Neural cell (in vitro differentiated cells): ENCODE data around the gene AGAP3. TPM values are rescaled to one million over a fixed set of nuclear protein-coding genes. Genes with fewer than 3 reads are reported as not detected.

Source experiments
- H2AFZ ChIP-seq: fragments of 200-600, 300-800 bp; sonication (generic), shearing (Covaris generic); 2 replicates; pipeline ENCODE4 v1.6.0; 2014; ENCODE audit warnings: low read depth, mild to moderate bottlenecking, antibody characterized with exemption, low read length, moderate library complexity
- H3F3A ChIP-seq: fragments of 200-600 bp; shearing (Covaris generic); 2 replicates; pipeline ENCODE4 v1.6.1; 2016; ENCODE audit warnings: mild to moderate bottlenecking, moderate library complexity, mixed read lengths, antibody characterized with exemption, low read length; ENCODE audit not compliant: insufficient read depth, poor library complexity, severe bottlenecking
- H3K27ac ChIP-seq: fragments of 200-600, 300-800 bp; sonication (generic), shearing (Covaris generic); 2 replicates; pipeline ENCODE4 v1.5.1; 2014; ENCODE audit warnings: mild to moderate bottlenecking, low read length, moderate library complexity
- H3K27me3 ChIP-seq: fragments of 300-800, 200-600 bp; sonication (generic), shearing (Covaris generic); 2 replicates; pipeline ENCODE4 v1.6.0; 2014; ENCODE audit warnings: mild to moderate bottlenecking, low read depth, low read length, moderate library complexity; ENCODE audit not compliant: insufficient read depth
- H3K36me3 ChIP-seq: fragments of 300-800, 200-600 bp; sonication (generic), shearing (Covaris generic); 2 replicates; pipeline ENCODE4 v1.5.1; 2014; ENCODE audit warnings: mild to moderate bottlenecking, antibody characterized with exemption, low read length, moderate library complexity; ENCODE audit not compliant: insufficient read depth
- H3K4me2 ChIP-seq: fragments of 300-800, 200-600 bp; sonication (generic), shearing (Covaris generic); 2 replicates; pipeline ENCODE4 v1.6.0; 2014; ENCODE audit warnings: mild to moderate bottlenecking, low read length
- H3K4me3 ChIP-seq: fragments of 300-800, 200-600 bp; sonication (generic), shearing (Covaris generic); 2 replicates; pipeline ENCODE4 v1.5.1; 2014; ENCODE audit warnings: mild to moderate bottlenecking, low read length, moderate library complexity
- H3K79me2 ChIP-seq: fragments of 200-600 bp; shearing (Covaris generic); replicated peaks from 2 replicates; pipeline ENCODE4 v1.6.0; 2014; ENCODE audit warnings: mild to moderate bottlenecking, low read length, moderate library complexity; ENCODE audit not compliant: insufficient read depth
- H3K9ac ChIP-seq: fragments of 300-800, 200-600 bp; sonication (generic), shearing (Covaris generic); 2 replicates; pipeline ENCODE4 v1.6.1; 2016; ENCODE audit warnings: mild to moderate bottlenecking, low read length, mixed read lengths
- H3K9me2 ChIP-seq: fragments of 200-600 bp; shearing (Covaris generic); 2 replicates; pipeline ENCODE4 v1.6.1; 2016; ENCODE audit warnings: mild to moderate bottlenecking, low read length, mixed read lengths; ENCODE audit not compliant: insufficient read depth
- H3K9me3 ChIP-seq: fragments of 200-600, 300-800 bp; sonication (generic), shearing (Covaris generic); 2 replicates; pipeline ENCODE4 v1.6.1; 2016; ENCODE audit warnings: mild to moderate bottlenecking, mixed run types, low read length, moderate library complexity, mixed read lengths
- H4K20me1 ChIP-seq: fragments of 200-600 bp; shearing (Covaris generic); 2 replicates; pipeline ENCODE4 v1.6.1; 2016; ENCODE audit warnings: mild to moderate bottlenecking, mixed run types; ENCODE audit not compliant: insufficient read depth
- CTCF ChIP-seq: fragments of 450-650 bp; IDR thresholded peaks from 2 replicates; pipeline ENCODE4 v1.5.1; 2014; ENCODE audit warnings: antibody characterized with exemption, mild to moderate bottlenecking, moderate library complexity; ENCODE audit not compliant: poor library complexity, severe bottlenecking
- EP300 ChIP-seq: fragments of 450-650 bp; conservative IDR thresholded peaks from 2 replicates; pipeline ENCODE4 v1.6.1; 2014; ENCODE audit warnings: antibody characterized with exemption, mild to moderate bottlenecking, moderate library complexity; ENCODE audit not compliant: poor library complexity, severe bottlenecking
- EZH2 ChIP-seq: fragments of 200-600, 300-800 bp; shearing (Covaris generic), sonication (generic); IDR thresholded peaks from 2 replicates; pipeline ENCODE4 v1.6.1; 2014; ENCODE audit warnings: antibody characterized with exemption, low read length, borderline replicate concordance, mild to moderate bottlenecking; ENCODE audit not compliant: insufficient read depth, poor library complexity, severe bottlenecking
- MXI1 ChIP-seq: fragments of 450-650 bp; conservative IDR thresholded peaks from 2 replicates; pipeline ENCODE4 v1.6.1; 2014; ENCODE audit warnings: antibody characterized with exemption, mild to moderate bottlenecking; ENCODE audit not compliant: poor library complexity, severe bottlenecking
- POLR2AphosphoS5 ChIP-seq: IDR thresholded peaks from 2 replicates; pipeline ENCODE4 v1.6.1; 2012
- RAD21 ChIP-seq: fragments of 450-650 bp; conservative IDR thresholded peaks from 2 replicates; pipeline ENCODE4 v1.6.1; 2014; ENCODE audit warnings: antibody characterized with exemption, mild to moderate bottlenecking, moderate library complexity
- SMC3 ChIP-seq: fragments of 450-650 bp; conservative IDR thresholded peaks from 2 replicates; pipeline ENCODE4 v1.6.1; 2014; ENCODE audit warnings: antibody characterized with exemption, mild to moderate bottlenecking, moderate library complexity; ENCODE audit not compliant: poor library complexity
- TAF1 ChIP-seq: IDR thresholded peaks from 2 replicates; pipeline ENCODE4 v1.6.1; 2012; ENCODE audit warnings: low read depth
- polyA plus RNA-seq: library from polyadenylated mRNA; depleted of rRNA; stranded (reverse); fragments of >200 nt; gene quantifications from 2 replicates; pipeline ENCODE4 v1.2.3, GENCODE V29; 2014
- TF ChIP-seq, protein P1 (sequence below): IDR thresholded peaks from 2 replicates; pipeline ENCODE4 v1.6.1; 2012; ENCODE audit warnings: borderline replicate concordance

AGAP3 gene
- polyA plus RNA-seq, 1 donor from 2014 or later: 117 TPM

DNA sequence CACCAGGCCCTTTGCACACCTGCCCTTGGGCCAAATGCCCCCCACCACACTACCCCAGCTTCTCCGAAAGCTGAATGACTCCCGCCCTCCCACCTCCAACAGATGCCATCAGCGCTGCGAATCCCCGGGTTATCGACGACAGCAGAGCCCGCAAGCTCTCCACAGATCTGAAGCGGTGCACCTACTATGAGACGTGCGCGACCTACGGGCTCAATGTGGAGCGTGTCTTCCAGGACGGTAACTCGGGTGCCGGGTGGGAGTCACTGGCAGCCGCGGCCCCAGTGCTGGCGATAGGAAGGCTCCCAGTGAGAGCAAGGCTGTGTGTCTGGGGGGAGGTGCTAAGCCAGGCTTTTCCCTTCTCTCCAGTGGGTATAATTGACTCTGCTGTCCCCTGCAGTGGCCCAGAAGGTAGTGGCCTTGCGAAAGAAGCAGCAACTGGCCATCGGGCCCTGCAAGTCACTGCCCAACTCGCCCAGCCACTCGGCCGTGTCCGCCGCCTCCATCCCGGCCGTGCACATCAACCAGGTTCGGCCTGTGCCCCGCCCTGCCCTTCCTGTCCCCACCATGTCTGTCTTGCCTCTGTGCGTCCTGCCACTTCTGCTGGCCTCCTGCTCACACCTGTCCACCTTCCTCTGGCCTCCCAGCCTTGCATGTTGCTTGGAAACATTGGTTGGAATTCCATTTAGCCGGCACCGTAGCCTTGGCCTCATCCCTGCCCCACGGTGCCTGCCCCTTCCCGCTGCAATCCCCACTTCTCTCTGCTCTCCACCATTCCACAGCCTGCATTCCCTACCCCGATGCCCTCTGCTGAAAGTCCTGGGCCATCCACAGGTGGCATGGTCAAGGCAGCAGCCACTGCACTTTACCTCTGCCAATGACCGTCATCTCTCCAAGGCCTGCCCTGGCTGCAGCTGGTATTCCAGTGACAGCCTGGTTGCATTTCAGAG, 32.1 kb downstream of the AGAP3 start (continued):
- TF ChIP-seq MXI1: no peak

- Histone ChIP-seq H3K27me3 (peaks cover 15% of the 10 kb centered on the region), H2AFZ (no peak overlapping the region), H3K9me3 (no peaks in the 10 kb centered on the region), H3K79me2 (peaks cover 7% of the 10 kb centered on the region), H3K9ac (no peak overlapping the region), H3K27ac (no peak overlapping the region), H3K4me2 (no peak overlapping the region), H3F3A (no peaks in the 10 kb centered on the region), H3K9me2 (no peaks in the 10 kb centered on the region), H3K36me3 (no peaks in the 10 kb centered on the region), H4K20me1 (peaks cover 28% of the 10 kb centered on the region), H3K4me3 (no peak overlapping the region)
- TF ChIP-seq, protein P1, sequence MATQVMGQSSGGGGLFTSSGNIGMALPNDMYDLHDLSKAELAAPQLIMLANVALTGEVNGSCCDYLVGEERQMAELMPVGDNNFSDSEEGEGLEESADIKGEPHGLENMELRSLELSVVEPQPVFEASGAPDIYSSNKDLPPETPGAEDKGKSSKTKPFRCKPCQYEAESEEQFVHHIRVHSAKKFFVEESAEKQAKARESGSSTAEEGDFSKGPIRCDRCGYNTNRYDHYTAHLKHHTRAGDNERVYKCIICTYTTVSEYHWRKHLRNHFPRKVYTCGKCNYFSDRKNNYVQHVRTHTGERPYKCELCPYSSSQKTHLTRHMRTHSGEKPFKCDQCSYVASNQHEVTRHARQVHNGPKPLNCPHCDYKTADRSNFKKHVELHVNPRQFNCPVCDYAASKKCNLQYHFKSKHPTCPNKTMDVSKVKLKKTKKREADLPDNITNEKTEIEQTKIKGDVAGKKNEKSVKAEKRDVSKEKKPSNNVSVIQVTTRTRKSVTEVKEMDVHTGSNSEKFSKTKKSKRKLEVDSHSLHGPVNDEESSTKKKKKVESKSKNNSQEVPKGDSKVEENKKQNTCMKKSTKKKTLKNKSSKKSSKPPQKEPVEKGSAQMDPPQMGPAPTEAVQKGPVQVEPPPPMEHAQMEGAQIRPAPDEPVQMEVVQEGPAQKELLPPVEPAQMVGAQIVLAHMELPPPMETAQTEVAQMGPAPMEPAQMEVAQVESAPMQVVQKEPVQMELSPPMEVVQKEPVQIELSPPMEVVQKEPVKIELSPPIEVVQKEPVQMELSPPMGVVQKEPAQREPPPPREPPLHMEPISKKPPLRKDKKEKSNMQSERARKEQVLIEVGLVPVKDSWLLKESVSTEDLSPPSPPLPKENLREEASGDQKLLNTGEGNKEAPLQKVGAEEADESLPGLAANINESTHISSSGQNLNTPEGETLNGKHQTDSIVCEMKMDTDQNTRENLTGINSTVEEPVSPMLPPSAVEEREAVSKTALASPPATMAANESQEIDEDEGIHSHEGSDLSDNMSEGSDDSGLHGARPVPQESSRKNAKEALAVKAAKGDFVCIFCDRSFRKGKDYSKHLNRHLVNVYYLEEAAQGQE: no peak
- TF ChIP-seq CTCF (no peak), MXI1 (no peak), TAF1 (no peak), RAD21 (no peak), POLR2AphosphoS5 (no peak), SMC3 (no peak), EP300 (no peak), EZH2 (no peak)
These were observed 32.8 kb downstream of the AGAP3 start for GRCh38 chr7:151119055-151119415.

- Histone ChIP-seq H3K4me3 (no peak overlapping the region), H3K9me2 (no peaks in the 10 kb centered on the region), H2AFZ (no peak overlapping the region), H3K4me2 (no peak overlapping the region), H3K9me3 (no peaks in the 10 kb centered on the region), H3K36me3 (no peaks in the 10 kb centered on the region), H4K20me1 (peaks cover 31% of the 10 kb centered on the region), H3K79me2 (peaks cover 3% of the 10 kb centered on the region), H3K27ac (no peak overlapping the region), H3K27me3 (peaks cover 11% of the 10 kb centered on the region), H3K9ac (no peak overlapping the region), H3F3A (no peaks in the 10 kb centered on the region)
- no peak for TF ChIP-seq EZH2
- TF ChIP-seq CTCF: no peak
- no peak for TF ChIP-seq POLR2AphosphoS5
- TF ChIP-seq, protein P1: no peak
- TF ChIP-seq SMC3: no peak
- TF ChIP-seq RAD21: no peak
These were observed 33.6 kb downstream of the AGAP3 start for GRCh38 chr7:151119902-151120301.
